ENCODE measurements around the gene SYNDIG1L.
"Not testable (repeated sequence)": the region's sequence is repeated elsewhere in the genome, so short reads cannot be mapped to it uniquely, and the experiment has no call there.

SYNDIG1L gene

GRCh38 chr14:74401504-74402241 lies 24.3 kb downstream of the SYNDIG1L start:
- peak; percentile 46 for DNase-seq

DNA sequence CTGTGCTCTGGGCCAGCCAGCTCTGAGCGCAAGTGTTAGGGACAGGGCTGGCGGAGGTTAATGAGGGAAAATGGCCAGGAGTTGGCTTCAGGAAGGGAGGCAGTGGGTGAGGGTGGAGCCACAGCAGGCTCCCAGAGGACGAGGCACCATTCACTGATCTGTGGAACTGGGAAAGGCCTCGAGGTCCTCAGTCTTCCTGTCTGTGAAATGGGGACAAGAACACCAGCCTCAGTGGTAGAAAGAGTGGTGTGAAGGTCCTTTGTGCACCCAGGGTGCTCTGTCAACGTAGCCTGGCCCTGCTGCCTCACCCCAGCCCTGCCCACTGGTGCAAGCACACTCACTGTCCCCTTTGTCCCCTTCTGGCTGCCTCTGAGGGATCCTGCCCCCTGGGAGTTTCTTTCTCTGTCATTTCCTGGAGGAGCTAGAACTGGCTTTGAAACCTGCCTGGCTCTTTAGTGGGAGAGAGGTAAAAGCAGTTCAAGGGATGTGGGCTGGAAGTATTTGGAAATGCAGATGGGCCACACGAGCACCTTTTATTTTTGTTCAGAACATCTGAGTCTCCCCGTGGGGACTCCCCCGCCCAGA lies 25.0 kb downstream of the SYNDIG1L start:
- DNase-seq: no peak

GRCh38 chr14:74400031-74400685 lies 25.9 kb downstream of the SYNDIG1L start:
- peak; percentile 51 for DNase-seq

GRCh38 chr14:74395094-74395493 lies 30.9 kb downstream of the SYNDIG1L start:
- no peak for DNase-seq

- no peak for DNase-seq
These were observed 31.5 kb downstream of the SYNDIG1L start for GRCh38 chr14:74394549-74394948.

DNA sequence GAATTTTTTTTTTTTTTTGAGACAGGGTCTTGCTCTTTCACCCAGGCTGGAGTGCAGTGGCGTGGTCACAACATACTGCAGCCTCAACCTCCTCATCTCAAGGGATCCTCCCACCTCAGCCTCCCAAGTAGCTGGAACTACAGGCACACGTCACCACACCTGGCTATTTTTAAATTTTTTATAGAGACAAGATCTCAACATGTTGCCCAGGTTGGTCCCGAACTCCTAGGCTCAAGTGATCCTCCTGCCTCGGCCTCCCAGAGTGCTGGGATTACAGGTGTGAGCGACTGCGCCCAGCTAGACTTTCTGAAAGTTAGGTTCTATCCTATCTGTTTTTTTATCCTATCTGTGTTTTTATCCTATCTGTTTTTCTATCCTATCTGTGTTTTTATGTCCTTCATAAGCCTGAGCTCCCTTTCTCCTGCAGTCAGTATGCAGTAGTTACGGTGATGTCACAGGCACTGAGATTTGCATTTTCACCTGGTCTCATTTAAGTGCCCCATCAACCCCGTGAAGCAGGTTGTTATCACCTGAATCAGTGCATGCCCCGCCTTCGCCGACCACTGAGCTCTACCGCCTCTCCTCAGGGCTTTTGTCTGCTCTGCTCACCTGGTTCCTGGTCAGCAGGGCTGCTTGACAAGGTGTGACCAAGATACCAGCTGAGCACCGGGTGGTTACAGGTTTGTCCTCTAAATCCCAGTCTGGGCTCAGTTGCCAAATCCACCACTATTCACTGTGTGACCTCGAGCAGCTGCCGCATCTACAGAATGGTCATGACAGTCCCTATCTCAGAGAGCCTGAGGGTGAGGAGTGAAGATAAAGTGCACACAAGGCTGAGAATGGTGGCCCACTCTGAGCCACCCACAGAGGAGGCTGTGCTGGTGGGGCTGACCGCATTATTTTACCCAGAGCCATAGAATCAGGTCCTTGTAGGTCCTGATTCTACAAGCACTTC lies 33.1 kb downstream of the SYNDIG1L start:
- no peak for DNase-seq

DNA sequence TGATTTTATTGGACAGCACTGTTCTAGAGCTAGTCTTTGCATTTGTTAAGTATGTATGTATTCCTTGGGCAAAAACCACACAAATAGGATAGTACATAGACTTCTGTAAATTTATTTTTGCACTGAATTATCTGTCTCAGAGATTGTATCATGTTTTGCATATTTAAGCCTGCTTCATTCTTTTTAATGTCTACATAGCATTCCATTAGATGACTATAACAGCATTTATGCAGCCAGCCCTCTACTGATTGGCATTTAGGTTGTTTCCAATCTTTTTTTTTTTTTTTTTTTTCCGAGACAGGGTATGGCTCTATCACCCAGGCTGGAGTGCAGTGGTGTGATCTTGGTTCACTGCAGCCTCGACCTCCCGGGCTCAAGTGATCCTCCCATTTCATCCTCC lies 34.5 kb downstream of the SYNDIG1L start:
- no peak for DNase-seq

- not testable (repeated sequence) for DNase-seq
These were observed 35.5 kb downstream of the SYNDIG1L start for GRCh38 chr14:74390505-74390904.

DNA sequence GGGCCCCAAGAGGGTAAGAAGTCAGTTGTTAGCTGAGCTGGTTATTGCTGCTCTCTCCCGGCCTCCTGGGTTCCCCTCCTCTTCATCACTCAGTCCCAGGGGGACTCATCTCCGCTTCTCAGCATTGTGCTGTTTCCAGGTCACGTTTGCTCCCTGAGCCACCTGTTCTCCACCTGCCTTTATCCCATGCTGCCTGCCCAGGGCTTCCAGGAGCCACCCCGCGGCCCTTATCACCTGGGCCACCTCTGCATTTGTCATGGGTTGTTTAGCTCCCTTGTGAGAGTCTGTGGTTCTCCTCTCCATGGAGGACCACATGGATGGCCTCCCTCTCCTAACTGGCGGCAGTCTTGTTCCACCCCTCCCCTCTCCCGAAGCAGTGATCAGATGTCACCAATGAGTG lies 36.0 kb downstream of the SYNDIG1L start:
- no peak for DNase-seq

- DNase-seq: no peak
These were observed 43.8 kb downstream of the SYNDIG1L start for GRCh38 chr14:74382231-74382630.

- not testable (repeated sequence) for DNase-seq
These were observed 44.4 kb downstream of the SYNDIG1L start for GRCh38 chr14:74381571-74381970.

GRCh38 chr14:74380845-74381244 lies 45.2 kb downstream of the SYNDIG1L start:
- no peak for DNase-seq

DNA sequence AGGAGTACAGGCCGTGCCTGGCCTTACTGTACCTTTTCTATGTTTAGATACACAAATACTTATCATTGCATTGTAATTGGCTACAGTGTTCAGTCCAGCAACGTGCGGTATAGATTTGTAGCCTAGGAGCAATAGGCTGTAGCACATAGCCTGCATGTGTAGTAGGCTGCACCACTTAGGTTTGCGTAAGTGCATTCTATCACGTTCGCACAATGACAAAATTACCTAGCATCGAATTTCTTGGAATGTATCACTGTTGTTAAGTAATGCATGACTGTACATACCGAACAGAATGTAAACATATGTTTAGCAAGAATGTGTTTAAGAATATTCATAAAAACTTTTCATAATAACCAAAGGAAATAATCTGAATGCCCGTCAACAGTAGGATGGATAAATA lies 45.8 kb downstream of the SYNDIG1L start:
- DNase-seq: no peak

GRCh38 chr14:74377976-74378690 lies 47.9 kb downstream of the SYNDIG1L start:
- no peak for DNase-seq

DNA sequence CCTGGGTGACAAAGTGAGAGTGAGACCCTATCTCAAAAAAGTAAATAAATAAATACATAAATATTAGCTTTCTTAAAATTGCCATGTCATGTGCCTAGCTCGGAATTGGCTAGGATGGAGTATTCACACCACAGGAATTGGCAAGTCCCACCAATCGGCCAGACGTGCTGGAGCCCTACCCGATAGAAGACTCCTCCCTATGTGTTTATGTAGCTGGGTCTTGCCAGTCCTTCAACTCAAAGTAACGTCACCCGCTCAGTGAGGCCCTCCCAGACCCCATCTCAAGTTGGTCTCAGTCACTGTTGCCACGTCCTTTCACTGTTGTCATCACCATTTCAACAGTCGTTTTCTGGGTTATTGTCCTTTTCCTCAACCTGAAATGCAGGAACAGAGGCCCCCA lies 57.6 kb downstream of the SYNDIG1L start:
- DNase-seq: no peak

DNA sequence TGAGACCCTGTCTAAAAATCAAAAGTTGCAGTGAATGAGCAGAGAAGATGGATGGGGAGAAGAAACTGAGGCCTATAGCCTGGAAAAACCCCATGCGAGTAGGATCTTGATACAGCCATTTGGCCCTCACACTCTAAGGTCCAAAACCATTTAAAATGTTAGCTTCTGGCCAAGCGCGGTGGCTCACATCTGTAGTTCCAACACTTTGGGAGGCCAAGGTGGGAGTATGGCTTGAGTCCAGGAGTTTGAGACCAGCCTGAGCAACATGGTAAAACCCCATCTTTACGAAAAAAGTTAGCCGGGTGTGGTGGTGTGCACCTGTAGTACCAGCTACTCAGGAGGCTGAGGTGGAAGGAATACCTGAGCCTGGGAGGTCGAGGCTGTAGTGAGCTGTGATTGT lies 58.0 kb downstream of the SYNDIG1L start:
- no peak for DNase-seq

DNA sequence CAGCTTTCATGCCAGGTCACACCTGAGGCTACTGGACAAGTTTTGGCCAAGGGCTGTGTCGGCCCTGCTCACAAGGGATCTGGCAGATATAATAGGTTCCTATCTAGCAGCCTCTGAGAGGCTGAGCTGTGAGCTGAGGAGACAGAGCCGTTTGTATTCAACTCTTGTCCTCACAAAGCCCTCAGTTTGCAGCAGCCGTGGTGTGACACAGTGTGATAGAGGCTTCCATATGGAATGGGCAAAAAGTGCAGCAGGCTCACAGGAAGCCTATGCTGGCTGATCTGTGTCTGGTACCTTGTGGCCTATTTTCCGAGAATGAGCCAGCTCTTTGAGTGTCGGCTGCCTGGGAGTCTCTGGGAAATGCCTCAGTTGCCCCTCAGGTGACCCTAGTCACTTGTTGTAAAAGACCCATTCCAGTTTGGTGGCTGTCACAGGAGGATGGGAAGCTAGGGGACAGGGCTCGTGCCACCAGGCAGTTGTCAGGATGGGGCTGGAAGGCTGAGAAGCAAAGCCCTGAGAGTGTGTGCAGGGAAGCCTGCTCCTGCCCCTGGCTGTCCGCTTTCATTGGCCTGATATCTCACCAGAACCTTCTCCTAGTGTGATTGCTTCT lies 61.6 kb downstream of the SYNDIG1L start:
- no peak for DNase-seq

- peak; percentile 88 for DNase-seq
These were observed 63.6 kb downstream of the SYNDIG1L start for GRCh38 chr14:74362361-74362915.

DNA sequence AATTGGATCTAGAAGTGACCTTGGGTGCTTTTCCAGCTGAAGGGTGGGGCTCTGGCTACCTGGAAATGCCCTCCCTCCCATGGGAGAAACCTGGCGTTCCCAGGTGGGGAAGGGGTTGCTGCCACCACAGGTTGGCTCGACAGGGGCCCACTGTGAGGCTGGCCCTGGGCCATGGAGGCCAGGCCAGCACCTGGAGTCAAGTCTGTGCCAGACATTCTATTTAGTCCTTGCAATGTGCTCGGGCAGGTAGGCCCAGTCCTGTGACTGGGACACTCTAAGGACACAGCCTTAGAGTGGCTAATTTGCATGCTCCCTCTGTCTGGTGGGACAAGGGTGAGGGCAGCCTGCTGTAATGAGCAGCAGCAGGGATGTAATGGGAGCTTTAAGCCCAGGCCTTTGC lies 65.8 kb downstream of the SYNDIG1L start:
- no peak for DNase-seq

DNA sequence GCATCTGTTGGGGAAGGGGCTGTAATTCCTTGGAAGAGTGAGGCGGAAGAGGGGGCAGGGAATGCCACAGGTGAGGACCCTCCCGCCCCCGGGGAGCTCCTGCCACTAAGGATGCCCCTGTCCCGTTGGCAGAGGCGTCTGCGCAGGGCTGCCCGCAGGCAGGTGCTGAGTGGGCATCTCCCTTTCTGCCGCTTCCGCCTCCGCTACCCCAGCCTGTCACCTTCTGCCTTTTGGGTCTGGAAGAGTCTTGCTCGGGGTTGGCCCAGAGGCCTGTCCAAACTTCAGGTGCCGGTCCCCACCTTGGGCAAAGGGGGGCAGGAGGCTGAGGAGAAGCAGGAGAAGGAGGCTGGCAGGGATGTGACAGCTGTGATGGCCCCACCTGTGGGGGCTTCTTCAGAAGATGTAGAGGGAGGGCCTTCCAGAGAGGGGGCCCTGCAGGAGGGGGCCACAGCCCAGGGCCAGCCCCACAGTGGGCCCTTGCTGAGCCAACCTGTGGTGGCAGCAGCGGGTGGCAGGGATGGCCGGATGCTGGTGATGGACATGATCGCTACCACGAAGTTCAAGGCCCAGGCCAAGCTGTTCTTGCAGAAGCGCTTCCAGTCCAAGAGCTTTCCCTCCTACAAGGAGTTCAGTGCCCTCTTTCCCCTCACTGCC lies 67.7 kb downstream of the SYNDIG1L start:
- DNase-seq: no peak

GRCh38 chr14:74357585-74357984 lies 68.4 kb downstream of the SYNDIG1L start:
- no peak for DNase-seq
